Measurements from ENCODE around the gene DMRTA2. TPM values are rescaled to one million over a fixed set of nuclear protein-coding genes. Genes with fewer than 3 reads are reported as not detected.
"Not testable (repeated sequence)": the region's sequence is repeated elsewhere in the genome, so short reads cannot be mapped to it uniquely, and the experiment has no call there.

The DMRTA2 gene
- polyA plus RNA-seq, 4 donors = not detected

DNA sequence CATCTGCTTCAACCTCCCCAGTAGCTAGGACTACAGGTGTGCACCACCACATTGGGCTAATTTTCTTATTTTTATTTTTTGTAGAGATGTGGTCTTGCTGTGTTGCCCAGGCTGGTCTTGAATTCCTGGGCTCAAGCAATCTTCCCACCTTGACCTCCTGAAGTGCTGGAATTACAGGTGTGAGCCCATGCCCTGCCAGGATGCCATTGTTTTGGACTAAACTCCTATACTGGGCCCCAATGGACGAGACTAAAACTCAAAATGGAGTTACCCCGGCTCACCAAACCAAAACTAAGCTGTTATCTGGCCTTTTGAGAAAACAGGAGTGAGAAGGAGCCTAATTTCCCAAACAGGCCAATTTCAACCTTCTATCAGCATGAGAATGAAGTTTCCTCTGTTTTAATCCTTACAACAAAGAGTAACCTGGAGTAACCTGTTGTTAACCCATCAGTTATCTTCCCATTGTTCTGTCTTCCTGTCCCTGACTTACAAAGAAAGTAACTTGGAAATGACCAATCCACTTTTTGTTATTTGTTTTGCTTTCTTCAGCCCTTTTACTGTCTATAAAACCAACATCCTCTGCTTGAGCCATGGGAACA, 29.6 kb downstream of the DMRTA2 start:
- DNase-seq (ENCODE audit: low read depth in 4 of 4, low spot score in 3 of 4) = no peak

DNA sequence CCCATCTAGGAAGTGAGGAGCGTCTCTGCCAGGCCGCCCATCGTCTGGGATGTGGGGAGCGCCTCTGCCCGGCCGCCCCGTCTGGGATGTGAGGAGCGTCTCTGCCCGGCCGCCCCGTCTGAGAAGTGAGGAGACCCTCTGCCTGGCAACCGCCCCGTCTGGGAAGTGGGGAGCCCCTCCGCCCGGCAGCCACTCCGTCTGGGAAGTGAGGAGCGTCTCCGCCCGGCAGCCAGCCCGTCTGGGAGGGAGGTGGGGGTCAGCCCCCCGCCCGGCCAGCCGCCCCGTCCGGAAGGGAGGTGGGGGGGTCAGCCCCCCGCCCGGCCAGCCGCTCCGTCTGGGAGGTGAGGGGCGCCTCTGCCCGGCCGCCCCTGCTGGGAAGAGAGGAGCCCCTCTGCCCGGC, 41.7 kb downstream of the DMRTA2 start:
- DNase-seq (ENCODE audit: low read depth in 4 of 4, low spot score in 3 of 4) = not testable (repeated sequence)

DNA sequence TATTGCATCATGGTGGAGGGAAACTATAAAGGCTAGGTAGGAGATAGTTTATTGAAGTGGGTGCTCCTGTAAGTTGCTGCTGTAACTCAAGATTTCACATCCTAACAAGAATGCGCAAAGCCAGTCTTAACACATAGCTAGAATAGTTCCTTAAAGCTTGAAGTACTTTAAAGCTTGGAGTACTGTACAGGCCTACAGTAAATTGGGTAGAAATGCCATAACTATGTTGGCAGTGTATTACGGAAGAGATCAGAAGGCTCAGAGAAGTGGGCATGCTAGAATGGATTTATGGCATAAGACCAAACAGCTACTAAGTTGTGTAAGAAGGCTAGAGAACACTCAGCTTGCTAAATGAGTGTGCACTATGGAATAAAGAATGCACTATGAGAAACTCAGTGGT, 44.5 kb downstream of the DMRTA2 start:
- no peak for DNase-seq (ENCODE audit: low read depth in 4 of 4, low spot score in 3 of 4)

DNA sequence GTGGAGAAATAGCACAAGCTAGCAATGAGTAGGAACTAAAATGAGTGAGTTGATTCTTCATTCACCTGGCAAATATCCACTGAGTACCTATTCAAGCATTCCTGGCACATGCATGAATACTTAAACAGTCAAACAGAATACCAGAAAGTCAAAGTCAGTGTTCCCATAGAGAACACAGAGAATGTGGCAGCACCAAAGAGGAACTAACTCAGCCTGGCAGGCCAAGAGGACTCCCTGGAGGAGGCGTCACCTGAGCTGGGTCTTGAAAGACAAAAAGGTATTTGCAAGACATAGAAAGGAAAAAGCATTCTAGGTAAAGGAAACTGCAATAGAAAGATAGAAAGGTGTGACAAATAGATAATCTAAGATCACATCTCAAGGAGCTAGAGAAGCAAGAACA, 49.7 kb downstream of the DMRTA2 start:
- DNase-seq (ENCODE audit: low read depth in 4 of 4, low spot score in 3 of 4) = no peak

DNA sequence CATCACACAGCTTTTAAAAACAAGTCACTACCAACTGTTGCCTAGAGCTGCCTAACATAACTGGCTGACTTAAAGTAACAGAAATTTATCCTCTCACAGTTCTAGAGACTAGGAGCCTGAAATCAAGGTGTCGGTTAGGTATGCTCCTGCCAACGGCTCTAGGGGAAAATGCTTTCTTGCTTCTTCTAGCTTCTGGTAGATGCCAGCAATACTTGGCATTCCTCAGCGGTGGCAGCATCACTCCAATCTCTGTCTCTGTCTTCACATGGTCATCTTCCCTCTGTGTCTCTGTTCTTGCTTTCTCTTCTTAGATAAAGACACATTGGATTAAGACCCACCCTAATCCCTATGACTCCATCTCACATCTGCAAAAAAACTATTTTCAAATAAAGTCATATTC, 51.5 kb downstream of the DMRTA2 start:
- DNase-seq (ENCODE audit: low read depth in 4 of 4, low spot score in 3 of 4) = no peak

DNA sequence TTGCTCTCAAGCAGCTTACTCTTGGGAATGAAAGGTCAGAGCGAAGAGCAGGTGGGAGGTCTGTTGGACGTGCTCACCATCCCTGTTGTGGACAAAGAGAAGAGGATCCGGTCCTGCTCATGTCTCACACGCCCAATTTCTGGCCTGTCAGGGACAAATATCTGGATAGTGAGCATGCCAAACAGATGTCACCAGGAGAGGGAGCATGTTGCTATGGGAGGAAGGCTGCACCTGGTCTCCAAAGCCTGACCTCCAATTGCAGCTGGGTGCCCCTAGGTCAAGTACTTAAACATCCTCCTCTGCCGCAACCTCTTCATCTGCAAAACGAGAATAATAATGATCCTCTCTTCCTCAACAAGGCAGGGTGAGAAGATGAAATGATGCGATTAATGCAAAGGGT, 53.4 kb downstream of the DMRTA2 start:
- DNase-seq (ENCODE audit: low read depth in 4 of 4, low spot score in 3 of 4) = no peak

DNA sequence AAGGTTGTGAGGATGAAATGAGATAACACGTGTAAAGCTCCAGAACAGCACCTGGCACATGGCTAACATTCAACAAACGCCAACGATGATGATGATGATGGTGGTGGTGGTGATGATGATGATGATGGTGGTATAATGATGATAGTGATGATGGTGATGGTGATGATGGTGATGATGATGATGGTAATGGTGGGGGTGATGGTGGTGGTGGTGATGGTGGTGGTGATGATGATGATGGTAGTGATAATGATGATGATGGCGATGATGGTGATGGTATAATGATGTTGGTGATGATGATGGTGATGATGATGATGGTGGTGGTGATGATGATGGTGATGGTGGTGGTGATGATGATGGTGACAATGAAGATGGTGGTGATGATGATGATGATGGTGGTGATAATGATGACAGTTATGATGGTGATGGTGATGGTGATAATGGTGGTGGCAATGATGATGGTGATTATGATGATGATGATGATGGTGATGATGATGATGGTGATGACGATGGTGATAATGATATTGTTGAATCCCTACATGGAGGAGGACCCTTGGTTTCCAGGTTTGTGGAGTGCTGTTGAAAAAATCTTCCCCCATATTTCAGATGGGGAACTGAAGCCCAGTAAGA, 54.1 kb downstream of the DMRTA2 start:
- DNase-seq (ENCODE audit: low read depth in 4 of 4, low spot score in 3 of 4) = no peak

DNA sequence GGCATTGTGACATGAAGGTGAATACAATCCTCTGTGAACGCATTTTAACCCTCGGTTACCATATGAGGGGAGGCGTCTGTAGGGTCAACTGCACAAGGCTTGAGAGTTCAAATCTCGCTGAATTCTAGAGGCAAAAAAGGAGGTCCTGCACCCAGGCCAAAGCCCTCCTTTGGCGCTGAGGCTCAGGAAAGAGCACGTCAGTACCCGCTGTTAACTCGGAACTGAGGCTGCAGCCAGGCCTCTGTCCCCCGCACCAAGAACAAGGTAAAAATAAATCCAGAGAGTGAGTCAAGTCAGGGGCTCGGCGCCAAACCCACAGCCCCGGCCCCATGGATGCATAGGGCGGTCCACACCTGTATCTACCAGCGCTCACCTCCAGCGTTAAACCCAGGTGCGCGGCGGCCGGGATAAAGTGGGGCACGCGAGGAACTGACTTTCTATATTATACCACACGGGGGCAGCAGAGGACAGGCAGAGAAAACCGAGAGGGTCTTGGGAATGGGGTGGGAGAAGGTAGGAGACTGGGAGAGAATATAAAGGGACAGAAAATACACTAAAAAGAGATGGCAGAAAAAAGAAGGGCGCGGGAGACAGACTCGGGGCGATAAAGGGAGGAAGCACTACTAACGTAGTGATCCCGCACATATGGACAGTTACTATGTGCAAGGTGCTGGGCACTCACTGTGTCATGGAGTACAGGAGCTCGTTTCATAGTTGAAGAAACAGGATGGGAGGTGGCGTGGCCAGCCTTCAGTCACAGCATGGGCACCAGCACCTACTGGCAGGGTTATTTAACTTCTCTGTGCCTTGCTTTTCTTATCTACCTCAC, 54.9 kb downstream of the DMRTA2 start:
- peak; percentile 3 to 32 (median 23) for DNase-seq (ENCODE audit: low read depth in 4 of 4, low spot score in 3 of 4)
